SJCRH30 (cell line): ENCODE data around the gene PLP2. TPM values are rescaled to one million over a fixed set of nuclear protein-coding genes. Genes with fewer than 3 reads are reported as not detected.

Source experiments
- DNase-seq, 2 experiments: peaks; one replicate each; pipeline ENCODE4 v3.0.0-alpha.2; 2015 to 2020
- H3K27ac ChIP-seq: fragments of 250-450 bp; sonication (Bioruptor Pico); 2 replicates; pipeline ENCODE4 v1.5.1; 2020; ENCODE audit warnings: mild to moderate bottlenecking, moderate library complexity
- H3K27me3 ChIP-seq: fragments of 250-450 bp; sonication (Bioruptor Pico); 2 replicates; pipeline ENCODE4 v1.5.1; 2020; ENCODE audit warnings: mild to moderate bottlenecking, moderate library complexity
- H3K36me3 ChIP-seq: fragments of 250-450 bp; sonication (Bioruptor Pico); 2 replicates; pipeline ENCODE4 v1.5.1; 2020; ENCODE audit warnings: mild to moderate bottlenecking, moderate library complexity
- H3K4me1 ChIP-seq: fragments of 250-450 bp; sonication (Bioruptor Pico); 2 replicates; pipeline ENCODE4 v1.5.1; 2020; ENCODE audit warnings: mild to moderate bottlenecking, moderate library complexity
- H3K4me3 ChIP-seq: fragments of 250-450 bp; sonication (Bioruptor Pico); 2 replicates; pipeline ENCODE4 v1.5.1; 2020; ENCODE audit warnings: mild to moderate bottlenecking, moderate library complexity
- H3K9me3 ChIP-seq: fragments of 250-450 bp; sonication (Bioruptor Pico); replicated peaks from 2 replicates; pipeline ENCODE4 v1.5.1; 2020; ENCODE audit warnings: mild to moderate bottlenecking, moderate library complexity
- total RNA-seq: library from RNA; depleted of rRNA; stranded (reverse); fragments of >200 nt; shearing (Covaris generic); gene quantifications from 2 replicates; pipeline ENCODE4 v1.2.3, GENCODE V29; 2014

PLP2 gene
- total RNA-seq, 1 experiment from 2014 or later = 56.6 TPM

DNA sequence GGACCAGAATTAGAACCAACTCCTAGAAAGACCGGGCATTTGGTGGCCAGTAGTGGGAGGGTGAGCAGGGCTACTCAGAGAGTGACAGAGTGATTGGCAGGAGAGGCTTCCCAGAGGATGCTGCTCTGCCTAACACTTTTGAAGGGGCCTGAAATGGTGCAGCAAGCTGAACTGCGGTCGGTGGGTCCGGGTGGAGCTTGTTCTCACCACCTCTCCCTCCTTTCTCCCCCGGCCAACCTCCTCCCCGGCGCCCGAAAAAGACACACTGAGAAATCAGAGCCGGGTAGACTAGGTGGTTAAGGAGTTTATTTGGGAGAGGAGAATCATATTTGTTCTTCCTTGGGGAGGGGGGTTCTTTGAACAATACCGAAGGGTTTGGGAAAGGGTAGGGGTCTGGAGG lies 15.8 kb downstream of the PLP2 start:
- Histone ChIP-seq H3K9me3 (no peaks in the 10 kb centered on the region), H3K4me1 (no peaks in the 10 kb centered on the region), H3K27ac (no peak overlapping the region), H3K4me3 (no peak overlapping the region), H3K36me3 (no peaks in the 10 kb centered on the region), H3K27me3 (no peaks in the 10 kb centered on the region)
- no peak for DNase-seq

DNA sequence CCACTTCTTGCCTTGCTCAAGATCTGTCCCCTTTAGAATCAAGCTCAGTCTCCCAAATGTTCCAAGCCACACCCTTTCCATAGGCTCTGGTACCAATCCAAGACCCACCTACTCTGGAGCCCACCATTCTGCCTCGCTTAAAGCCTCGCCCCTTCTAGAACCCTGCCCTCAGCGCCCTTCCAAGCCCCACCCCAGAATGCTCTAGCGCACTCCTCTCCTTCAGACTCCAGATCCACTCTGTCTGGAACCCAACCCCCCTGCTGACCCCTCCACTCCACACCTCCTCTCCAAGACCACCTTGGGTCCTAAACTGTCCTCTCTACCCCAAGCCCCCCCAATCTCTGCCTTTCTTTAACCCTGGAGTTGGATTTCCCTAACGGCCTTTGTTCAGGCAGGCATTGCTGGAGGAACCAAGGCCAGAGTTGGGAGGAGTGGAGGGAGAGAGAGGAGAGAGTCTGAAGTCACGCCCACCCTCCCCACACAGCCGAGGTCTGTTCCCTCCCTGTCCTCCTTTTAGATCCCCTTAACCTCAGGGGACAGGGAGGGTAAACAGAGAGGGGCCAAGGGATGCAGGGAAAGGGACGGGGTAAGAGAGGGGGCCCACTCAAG lies 16.9 kb downstream of the PLP2 start:
- DNase-seq = no peak
- H3K9me3 ChIP-seq = no peaks in the 10 kb centered on the region
- H3K36me3 ChIP-seq = no peaks in the 10 kb centered on the region
- H3K27ac ChIP-seq = no peak overlapping the region
- H3K4me3 ChIP-seq = no peak overlapping the region
- no peaks in the 10 kb centered on the region for H3K27me3 ChIP-seq
- H3K4me1 ChIP-seq = no peaks in the 10 kb centered on the region

DNA sequence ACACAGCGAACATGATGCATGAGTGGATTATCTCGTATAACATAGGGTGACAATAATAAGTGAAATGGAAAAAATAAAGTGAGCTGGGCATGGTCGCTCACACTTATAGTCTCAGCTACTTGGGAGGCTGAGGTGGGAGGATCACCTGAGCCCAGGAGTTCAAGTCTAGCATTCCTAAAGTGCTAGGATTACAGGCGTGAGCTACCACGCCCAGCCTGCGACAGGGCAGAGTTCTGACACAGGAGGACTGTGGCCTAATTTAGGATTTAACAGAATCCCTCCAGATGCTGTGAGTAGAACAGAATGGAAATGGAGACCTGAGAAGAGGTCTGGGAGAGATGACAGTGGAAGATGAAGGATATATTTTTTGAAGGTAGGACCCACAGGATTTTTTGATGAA lies 17.9 kb downstream of the PLP2 start:
- no peaks in the 10 kb centered on the region for H3K36me3 ChIP-seq
- H3K27ac ChIP-seq = no peak overlapping the region
- H3K27me3 ChIP-seq = no peaks in the 10 kb centered on the region
- DNase-seq = no peak
- H3K4me1 ChIP-seq = no peaks in the 10 kb centered on the region
- no peaks in the 10 kb centered on the region for H3K9me3 ChIP-seq
- no peak overlapping the region for H3K4me3 ChIP-seq

DNA sequence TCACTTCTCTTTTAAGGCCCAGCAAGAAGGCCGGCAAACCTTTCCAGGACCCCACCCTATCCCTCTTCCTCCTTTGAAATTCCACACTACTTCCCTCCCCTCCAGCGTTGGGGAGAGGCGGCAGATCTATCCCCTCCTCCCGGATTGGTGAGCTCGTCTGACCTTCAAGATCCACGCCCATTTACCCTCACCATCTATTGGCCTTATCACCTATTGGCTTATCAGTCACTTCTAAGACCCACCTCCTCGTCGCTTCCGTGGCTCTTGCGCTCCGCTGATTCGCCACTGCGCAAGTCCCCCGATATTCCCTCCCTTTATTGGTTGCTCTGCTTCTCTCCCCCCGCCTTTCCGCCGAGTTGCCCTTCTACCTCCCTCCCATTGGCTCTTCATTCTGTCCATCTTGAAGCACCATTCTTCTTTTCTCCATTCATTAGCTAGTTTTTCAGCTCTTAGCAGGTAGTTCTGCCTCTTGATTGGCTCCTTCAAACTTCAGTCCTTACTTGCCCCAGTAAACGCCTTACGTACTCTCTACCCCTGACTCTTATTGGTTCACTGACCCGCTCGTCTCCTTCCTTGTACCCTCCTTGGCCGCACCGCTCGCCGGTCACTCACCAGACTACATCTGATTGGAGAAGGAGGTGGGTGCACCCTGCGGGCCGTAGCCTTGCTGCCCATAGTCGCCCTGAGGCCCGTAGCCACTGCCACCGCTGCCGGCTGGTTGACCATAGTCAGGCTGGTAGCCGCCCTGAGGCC lies 19.3 kb downstream of the PLP2 start:
- no peaks in the 10 kb centered on the region for H3K9me3 ChIP-seq
- peak overlapping the region; percentile 74 for H3K4me3 ChIP-seq
- no peaks in the 10 kb centered on the region for H3K27me3 ChIP-seq
- no peaks in the 10 kb centered on the region for H3K36me3 ChIP-seq
- peak overlapping the region; percentile 27; the same call in 1 of the 2 replicates for H3K27ac ChIP-seq
- no peaks in the 10 kb centered on the region for H3K4me1 ChIP-seq
- peak; percentile 91 to 94 for DNase-seq

DNA sequence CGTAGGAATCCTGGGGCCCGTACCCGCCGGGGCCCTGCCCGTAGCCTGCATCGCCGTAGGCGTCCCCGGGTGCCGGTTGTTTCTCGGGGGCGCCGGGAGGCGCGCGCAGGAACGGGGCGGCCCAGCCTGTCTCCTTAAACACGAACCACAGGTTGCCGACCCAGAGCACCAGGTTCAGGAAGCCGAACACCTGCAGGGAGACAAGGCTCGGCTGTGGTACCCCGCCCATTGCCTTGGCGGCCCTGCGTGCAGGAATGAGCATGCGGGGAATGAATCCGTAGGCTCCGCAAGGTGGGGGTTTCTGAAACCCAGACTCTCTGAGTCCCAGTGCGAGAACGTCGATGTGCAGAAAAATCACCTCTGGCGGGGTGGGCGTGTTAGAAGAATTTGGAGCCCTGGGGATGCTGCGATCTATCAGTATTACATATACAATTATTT lies 19.9 kb downstream of the PLP2 start:
- Histone ChIP-seq H3K36me3 (no peaks in the 10 kb centered on the region), H3K4me1 (no peaks in the 10 kb centered on the region), H3K9me3 (no peaks in the 10 kb centered on the region), H3K27ac (peak overlapping the region; percentile 27; the same call in 1 of the 2 replicates), H3K4me3 (peak overlapping the region; percentile 74), H3K27me3 (no peaks in the 10 kb centered on the region)
- peak in 1 of 2 experiments; percentile 18 for DNase-seq

DNA sequence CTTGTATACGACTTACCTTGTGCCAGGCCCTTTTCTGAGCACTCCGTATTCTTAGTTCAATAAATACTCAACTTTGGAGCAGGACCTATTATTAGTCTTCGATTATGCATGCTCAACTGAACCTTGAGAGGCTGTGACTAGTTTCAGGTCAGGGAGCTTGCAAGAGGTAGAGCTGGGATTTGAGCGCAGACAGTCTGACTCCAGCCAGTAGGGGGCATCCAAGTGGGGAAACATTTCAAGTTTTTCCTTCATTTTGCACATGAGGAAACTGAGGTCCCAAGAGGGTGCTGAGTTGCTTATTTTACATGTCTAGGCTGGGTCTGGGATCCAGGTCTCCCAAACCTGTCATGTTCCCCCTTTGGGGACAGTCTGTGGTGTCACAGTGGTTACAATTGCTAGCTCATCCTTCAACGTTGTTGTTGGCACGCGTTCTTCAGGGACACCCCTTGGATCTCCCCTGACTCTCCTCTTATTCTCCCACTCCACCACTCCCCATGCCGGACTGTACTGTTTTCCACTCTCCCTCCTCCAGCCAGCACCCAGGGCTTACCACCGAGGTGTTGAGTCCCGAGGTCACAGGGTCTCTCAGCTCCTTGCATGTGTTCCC lies 21.1 kb downstream of the PLP2 start:
- Histone ChIP-seq H3K27me3 (no peaks in the 10 kb centered on the region), H3K9me3 (no peaks in the 10 kb centered on the region), H3K4me1 (no peaks in the 10 kb centered on the region), H3K27ac (no peak overlapping the region), H3K36me3 (no peaks in the 10 kb centered on the region), H3K4me3 (no peak overlapping the region)
- peak in 1 of 2 experiments; percentile 24 for DNase-seq

DNA sequence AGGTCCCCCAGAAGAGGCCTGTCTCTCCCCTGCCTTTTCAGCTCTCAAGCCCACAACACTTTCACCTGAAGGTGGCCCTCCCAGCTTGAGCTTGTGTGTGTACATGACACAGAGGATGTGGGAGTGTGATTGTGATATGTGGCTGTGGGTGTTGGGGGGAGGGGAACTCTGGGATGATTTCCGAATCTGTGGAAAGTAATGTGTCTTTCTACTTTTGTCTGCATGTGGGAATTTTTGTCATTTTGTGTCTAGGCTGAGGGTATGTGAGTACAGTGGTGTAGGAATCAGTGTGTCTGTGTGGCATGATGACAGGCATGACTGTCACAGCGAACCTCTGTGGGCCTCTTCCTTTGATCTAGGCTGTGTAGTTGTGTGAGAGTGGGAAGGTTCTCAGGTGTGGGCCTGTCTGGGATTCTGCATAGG lies 21.9 kb downstream of the PLP2 start:
- H3K27me3 ChIP-seq = no peaks in the 10 kb centered on the region
- no peaks in the 10 kb centered on the region for H3K4me1 ChIP-seq
- no peak overlapping the region for H3K27ac ChIP-seq
- H3K36me3 ChIP-seq = no peaks in the 10 kb centered on the region
- H3K4me3 ChIP-seq = no peak overlapping the region
- H3K9me3 ChIP-seq = no peaks in the 10 kb centered on the region
- DNase-seq = no peak

DNA sequence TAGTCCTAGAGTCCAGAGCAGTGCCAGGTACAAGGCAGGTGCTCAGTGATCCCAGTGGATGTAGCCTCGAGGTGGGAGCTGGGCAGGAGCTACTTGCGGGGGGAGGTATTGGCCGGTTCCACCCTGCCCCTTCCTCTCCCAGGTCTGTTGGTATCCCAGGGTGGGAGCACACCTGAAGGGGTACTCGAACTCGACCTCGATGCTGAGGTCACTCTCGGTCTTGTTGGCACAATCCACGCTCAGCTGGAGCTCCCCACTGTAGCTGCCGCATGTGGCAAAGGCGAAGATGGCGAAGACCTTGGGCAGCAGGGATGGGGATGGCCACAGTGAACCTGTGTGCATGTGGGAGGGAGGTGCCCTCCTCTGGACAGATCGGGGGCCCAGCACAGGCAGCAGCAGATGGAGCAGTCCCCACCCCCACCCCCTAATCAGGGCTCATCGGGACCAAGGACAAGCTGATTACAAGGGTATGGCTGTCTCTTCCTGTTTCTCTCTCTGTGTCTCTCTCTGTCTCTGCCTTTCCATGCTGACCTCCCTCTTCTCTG lies 25.9 kb downstream of the PLP2 start:
- no peaks in the 10 kb centered on the region for H3K27me3 ChIP-seq
- DNase-seq = no peak

DNA sequence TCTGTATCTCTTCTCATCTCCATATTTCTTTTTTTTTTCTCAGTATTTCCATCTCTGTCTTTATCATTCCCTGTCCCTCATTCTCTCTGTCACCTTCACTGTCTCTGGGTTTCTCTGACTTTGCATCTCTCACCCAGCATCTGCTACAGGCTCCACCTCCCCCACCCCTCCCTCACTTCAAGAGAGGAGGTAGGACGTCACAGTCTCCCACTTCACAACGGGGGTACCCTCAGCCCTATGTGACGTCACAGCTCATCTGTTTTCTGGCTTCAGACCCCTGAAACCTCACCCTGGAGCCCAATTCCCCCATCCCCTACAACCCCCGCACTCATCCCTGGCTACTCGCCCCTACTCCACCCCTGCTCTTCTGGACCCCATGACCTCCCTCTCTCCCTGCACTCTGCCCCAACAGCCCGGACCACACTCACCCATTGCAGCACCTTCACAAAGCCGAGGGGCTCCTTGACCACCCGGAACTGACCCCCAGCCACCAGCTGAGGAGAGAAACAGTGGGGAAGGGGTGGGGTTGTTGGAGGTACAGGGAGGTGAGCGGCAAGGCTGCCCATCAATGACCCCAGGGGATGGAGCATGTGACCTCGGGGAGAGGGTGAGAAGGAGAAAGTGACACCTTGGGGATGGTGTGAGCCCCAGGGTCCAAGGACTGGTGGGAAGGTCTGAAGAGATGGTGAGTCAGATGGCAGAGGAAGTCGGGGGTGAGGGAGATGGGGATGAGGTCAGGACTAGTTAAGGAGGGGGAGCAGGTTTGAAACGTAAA lies 27.0 kb downstream of the PLP2 start:
- no peak for DNase-seq
- Histone ChIP-seq H3K27ac (no peak overlapping the region), H3K27me3 (no peaks in the 10 kb centered on the region), H3K36me3 (no peaks in the 10 kb centered on the region), H3K4me3 (no peak overlapping the region), H3K9me3 (no peaks in the 10 kb centered on the region), H3K4me1 (no peaks in the 10 kb centered on the region)

More for the DNA sequence above, 25.9 kb downstream of the PLP2 start:
- Histone ChIP-seq H3K36me3 (no peaks in the 10 kb centered on the region), H3K9me3 (no peaks in the 10 kb centered on the region), H3K4me3 (no peak overlapping the region), H3K4me1 (no peaks in the 10 kb centered on the region), H3K27ac (no peak overlapping the region)

DNA sequence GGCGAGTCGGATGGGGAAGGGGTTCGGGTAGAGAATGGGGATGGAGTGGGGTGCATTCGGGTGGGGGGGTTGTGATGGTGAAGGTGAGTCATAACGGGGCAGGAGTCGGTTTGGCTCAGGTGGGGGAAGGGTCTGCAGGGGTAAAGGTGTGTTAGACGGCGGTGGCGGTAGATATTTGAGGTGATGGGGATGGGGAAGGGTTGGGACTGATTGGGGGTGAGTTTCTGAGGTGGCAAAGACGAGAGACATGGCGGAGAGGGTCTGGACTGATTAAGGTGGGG lies 27.6 kb downstream of the PLP2 start:
- Histone ChIP-seq H3K4me3 (no peak overlapping the region), H3K4me1 (no peaks in the 10 kb centered on the region), H3K27ac (no peak overlapping the region), H3K9me3 (no peaks in the 10 kb centered on the region), H3K36me3 (no peaks in the 10 kb centered on the region), H3K27me3 (no peaks in the 10 kb centered on the region)
- no peak for DNase-seq

DNA sequence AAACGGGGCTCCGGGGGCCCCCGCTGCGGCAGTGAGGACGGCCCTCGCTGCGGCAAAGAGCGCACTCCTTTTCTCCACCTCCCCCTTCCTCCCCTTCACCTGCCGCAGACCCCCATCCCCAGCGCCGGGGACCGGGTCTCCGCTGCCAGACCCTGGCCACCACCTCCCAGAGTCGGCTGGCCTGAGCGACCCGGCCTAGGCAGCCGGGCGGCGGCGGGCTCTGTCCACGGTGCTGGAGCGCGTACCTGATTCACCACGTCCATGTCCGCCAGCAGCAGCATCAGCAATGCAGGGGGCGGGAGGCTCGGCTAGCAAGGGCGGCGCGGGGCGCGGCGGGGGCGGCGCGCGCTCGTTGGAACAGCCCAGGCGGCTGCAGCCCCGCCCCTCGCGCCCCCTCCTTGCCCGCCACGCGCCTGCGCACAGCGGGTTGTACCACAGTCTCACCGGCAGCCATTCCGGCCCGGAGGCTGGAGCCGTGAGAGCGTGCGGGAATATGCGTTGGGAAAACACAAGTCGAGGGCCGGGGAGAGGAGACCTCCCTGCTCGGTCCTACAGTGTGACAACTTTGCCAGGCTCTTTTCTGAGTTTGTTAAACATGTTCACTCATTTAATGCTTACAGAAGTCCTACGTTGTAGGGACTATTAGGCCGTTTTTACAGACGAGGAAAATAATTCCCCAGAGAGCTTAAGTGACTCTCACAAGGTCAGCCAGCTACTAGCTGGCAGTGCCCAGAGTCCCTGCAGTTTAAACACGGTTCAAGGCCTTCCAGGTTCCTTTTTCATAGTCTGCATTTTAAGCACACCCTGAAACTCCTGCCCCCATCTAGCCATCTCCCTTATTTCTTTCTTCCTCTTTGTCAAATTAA lies 28.4 kb downstream of the PLP2 start, which contains the start of gene SYP:
SYP (minus strand) TSS at position 288 of the 866 bp plus-strand sequence; CDS start at position 281, 7 bp downstream.
- Histone ChIP-seq H3K9me3 (no peaks in the 10 kb centered on the region), H3K4me3 (peak within 1 kb of the TSS; percentile 43), H3K4me1 (no peaks in the 10 kb centered on the region), H3K27me3 (no peaks in the 10 kb centered on the region), H3K36me3 (no peaks in the 10 kb centered on the region), H3K27ac (no peak within 1 kb of the TSS)
- DNase-seq = peak; percentile 83

DNA sequence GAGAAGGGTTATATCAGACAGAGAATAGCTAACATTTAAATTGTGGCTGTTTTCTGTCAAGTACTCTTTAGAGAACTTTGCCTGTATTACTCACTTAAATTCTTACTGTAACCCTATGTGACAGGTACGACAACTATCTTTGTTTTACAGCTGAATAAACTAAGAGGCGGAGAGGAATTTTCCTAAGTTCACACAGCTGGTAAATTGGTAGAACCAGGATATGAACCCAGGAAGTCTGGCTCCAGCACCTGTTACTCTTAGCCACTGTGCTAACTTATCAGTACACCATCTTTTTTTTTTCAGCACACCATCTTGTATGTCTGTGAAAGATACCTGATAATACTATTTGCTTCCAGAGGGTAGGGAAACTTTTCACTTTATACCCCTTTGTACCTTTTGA lies 30.3 kb downstream of the PLP2 start:
- no peaks in the 10 kb centered on the region for H3K9me3 ChIP-seq
- H3K4me1 ChIP-seq = no peaks in the 10 kb centered on the region
- H3K36me3 ChIP-seq = no peaks in the 10 kb centered on the region
- DNase-seq = no peak
- no peaks in the 10 kb centered on the region for H3K27me3 ChIP-seq
- H3K4me3 ChIP-seq = no peak overlapping the region
- no peak overlapping the region for H3K27ac ChIP-seq

DNA sequence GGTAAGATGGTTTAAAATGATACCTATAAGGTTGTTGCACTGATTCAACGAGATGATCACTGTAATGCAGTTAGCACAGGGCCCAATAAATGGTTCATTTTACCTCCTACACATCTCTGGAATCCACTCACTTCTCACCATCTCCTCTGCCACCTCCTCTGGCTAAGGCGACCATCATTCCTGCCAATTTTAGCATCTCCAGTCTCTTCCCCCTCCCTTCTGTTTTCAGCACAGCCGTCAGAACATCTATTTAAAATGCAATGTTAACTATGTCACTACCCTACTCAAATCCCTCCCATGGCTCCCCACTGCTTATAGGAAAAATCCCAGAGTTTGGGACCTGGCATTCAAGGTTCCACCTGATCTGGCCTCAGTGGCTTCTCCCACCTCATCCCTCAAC lies 31.8 kb downstream of the PLP2 start:
- Histone ChIP-seq H3K27ac (no peak overlapping the region), H3K9me3 (no peaks in the 10 kb centered on the region), H3K4me3 (no peak overlapping the region), H3K27me3 (no peaks in the 10 kb centered on the region), H3K4me1 (no peaks in the 10 kb centered on the region), H3K36me3 (no peaks in the 10 kb centered on the region)
- no peak for DNase-seq

DNA sequence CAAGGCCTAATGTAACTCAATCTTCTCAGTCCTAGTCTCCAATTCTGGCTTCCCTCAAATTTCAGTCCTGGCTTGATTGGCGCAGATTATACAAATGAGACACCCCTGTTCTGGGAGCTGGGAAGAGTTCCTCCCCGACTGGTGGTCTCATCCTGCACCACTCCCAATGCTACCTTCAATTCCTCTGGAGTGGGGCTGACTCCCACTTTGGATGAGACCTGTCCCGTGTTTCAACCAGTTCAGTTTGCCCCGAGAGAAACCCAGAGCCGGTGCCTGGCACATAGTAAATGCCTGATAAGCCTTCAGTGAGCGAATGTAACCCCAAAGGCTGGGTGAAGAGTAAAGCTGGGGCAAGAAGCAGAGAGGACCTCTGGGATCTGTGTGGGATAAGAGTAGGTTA lies 32.3 kb downstream of the PLP2 start:
- H3K27me3 ChIP-seq = no peaks in the 10 kb centered on the region
- no peaks in the 10 kb centered on the region for H3K4me1 ChIP-seq
- no peaks in the 10 kb centered on the region for H3K36me3 ChIP-seq
- DNase-seq = no peak
- H3K9me3 ChIP-seq = no peaks in the 10 kb centered on the region
- no peak overlapping the region for H3K4me3 ChIP-seq
- H3K27ac ChIP-seq = no peak overlapping the region
